Adrenal gland (tissue), 5 donors: Measurements from ENCODE around the gene P2RY2.

ENCODE experiments used
- POLR2A ChIP-seq, 2 donors: fragments of 450-650 bp; IDR thresholded peaks; one replicate each; pipeline ENCODE4 v1.6.1; 2017; ENCODE audit warnings: antibody characterized with exemption in 2 of 2, mild to moderate bottlenecking in 2 of 2, moderate library complexity in 1 of 2
- TF ChIP-seq, protein P1 (sequence below), 6 experiments: fragments of 450-650 bp in 4 of 6; fragments of 200-600 bp in 2 of 6; sonication (generic) in 1 of 6; IDR thresholded peaks; 1 replicate in 5 of 6; 2 replicates in 1 of 6; pipeline versions ENCODE4 v1.5.1 to v1.8.0; 2016 to 2021; ENCODE audit warnings: antibody characterized with exemption in 6 of 6, mild to moderate bottlenecking in 2 of 6, moderate library complexity in 1 of 6
- donor health status: DM: no; HTN: no; CAD: no.

- TF ChIP-seq, protein P1, sequence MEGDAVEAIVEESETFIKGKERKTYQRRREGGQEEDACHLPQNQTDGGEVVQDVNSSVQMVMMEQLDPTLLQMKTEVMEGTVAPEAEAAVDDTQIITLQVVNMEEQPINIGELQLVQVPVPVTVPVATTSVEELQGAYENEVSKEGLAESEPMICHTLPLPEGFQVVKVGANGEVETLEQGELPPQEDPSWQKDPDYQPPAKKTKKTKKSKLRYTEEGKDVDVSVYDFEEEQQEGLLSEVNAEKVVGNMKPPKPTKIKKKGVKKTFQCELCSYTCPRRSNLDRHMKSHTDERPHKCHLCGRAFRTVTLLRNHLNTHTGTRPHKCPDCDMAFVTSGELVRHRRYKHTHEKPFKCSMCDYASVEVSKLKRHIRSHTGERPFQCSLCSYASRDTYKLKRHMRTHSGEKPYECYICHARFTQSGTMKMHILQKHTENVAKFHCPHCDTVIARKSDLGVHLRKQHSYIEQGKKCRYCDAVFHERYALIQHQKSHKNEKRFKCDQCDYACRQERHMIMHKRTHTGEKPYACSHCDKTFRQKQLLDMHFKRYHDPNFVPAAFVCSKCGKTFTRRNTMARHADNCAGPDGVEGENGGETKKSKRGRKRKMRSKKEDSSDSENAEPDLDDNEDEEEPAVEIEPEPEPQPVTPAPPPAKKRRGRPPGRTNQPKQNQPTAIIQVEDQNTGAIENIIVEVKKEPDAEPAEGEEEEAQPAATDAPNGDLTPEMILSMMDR (IDR thresholded peaks at IDR 0.05) = no peak
- TF ChIP-seq POLR2A (IDR thresholded peaks at IDR 0.05) = no peak
These were observed 24.6 kb upstream of the P2RY2 start for GRCh38 chr11:73193251-73194033.
